ENCODE results near the gene DLG2.
"Not testable (repeated sequence)": the region's sequence is repeated elsewhere in the genome, so short reads cannot be mapped to it uniquely, and the experiment has no call there.

The DLG2 gene

DNA sequence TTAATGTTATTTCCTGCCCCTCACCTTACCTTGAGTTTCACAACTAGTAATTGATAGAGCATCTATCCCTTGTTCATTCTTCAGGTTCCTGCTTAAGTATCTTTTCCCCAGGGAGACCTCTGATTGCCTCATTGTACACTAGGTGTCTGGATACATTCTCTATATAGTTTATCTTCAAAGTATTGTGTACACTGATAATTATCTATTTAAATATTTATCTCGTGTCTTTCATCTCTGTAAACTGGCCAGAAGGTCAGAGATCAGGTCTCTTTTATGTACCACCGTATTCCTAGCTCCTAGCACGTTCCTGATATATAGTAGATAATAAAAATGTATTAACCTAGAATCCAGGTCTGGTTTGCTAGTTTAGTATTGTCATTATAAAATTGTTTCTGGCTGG is 7.6 kb upstream of the DLG2 start:
- DNase-seq = no peak

DNA sequence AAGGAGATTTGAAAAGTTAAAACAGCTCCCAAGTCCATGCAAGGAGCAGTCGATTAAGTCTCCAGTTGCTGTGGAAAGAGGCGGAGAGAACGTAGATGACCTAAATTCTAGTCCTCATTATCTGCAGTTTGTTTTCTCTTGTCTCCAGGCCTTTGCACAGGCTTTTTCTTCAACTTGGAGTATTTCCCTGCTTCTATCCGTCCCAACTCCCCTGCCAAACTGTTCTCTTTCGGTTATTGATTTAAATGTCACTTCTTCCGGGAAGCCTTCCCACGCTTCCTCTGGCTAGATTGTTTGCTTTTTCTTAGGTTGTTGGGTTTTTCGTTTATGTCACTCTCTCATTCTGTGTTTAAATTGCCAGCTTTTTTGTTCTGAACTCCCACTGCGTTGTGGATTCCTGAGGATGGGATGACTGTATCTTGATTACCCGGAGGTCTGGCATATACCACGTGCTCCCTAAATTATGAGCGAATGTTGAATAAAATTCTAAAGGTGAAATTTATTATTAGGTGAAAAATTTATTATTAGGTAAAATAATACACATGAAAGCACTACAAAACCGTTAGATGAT is 1.7 kb upstream of the DLG2 start:
- peak; percentile 47 to 57 for DNase-seq

DNA sequence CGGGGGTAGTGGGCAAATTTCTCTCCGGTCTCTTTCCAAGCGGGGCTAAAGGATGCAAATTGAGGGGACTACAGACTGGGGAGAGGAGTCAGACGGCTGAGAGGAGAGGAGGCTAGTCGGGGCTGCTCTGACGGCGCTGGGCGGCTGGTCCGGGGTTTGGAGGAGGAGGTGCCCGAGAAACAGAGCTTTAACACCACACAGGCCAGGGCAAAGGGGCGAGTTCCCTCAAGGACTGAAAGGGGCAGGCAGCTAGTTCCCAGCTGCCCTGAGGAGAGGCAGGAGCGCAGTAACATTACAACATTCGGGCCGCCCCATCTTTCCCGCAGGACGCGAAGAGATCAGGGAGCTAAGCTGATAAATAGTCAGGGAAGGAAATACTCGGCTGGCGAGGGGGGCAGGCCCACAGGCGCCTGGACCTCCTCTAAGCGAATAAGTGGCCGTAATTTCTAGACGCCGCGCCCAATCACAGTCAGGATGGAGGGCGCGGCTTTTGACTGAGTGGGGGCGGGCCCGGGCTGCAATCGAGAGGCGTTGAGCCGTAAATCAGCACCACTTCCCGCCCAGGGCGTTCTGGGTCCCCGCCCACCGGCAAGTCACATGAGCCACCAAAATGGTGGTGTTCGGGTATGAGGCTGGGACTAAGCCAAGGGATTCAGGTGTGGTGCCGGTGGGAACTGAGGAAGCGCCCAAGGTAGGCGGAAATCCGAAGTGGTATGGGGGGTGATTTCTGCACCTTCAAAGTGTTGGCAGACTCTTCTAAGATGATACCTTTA is 1.0 kb upstream of the DLG2 start, which contains the start of gene TMEM126B:
TSS of gene TMEM126B (plus strand) at position 596 of the 773 bp plus-strand sequence. CDS start at position 611, 15 bp downstream.
- peak; percentile 95 to 96 for DNase-seq

DNA sequence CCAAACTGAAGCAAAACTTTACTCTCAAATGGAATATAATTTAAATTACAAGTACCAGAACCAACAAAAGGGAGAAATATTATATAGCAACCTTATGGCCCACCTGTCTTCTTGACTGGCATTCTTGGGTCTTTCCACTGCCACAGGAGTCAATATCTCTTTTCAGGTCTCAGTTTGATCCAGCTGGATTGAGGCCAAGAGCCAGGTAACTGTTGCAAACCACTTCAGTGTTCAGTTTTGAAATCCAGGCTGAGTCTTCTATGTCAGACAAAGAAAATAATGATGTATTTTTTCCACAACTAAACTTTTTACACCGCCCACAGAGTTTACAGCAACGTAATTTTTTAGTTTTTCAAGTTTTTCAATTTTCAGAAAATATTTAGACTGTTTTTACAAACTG is 648 bp downstream of the DLG2 start:
- DNase-seq = peak; percentile 8 to 17

DNA sequence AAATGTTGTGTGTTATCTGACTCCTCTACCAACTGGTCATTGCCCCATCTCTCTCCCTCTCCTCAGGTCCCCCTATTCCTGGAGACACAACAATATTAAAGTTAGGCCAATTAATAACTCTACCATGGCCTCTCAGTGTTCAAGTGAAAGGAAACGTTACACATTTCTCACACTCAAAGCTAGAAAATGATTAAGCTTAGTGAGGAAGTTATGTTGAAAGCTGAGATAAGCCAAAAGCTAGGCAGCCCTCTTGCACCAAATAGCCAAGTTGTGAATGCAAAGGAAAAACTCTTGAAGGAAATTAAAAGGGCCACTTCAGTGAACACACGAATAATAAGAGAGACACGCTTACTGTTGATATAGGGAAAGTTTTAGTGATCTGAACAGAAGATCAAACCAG is 6.9 kb downstream of the DLG2 start:
- DNase-seq = no peak

DNA sequence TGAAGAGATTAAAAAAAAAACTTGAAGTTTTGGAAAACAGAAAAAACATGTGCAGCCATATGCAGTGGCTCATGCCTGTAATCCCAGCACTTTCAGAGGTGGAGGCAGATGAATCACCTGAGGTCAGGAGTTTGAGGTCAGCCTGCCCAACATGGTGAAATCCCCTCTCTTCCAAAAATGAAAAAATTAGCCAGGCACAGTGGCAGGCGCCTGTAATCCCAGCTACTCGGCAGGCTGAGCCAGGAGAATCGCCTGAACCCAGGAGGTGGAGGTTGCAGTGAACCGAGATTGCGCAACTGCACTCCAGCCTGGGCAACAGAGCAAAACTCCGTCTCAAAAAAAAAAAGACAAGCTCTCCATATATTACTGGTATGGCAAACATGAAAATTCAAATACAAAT is 7.6 kb downstream of the DLG2 start:
- DNase-seq = no peak

DNA sequence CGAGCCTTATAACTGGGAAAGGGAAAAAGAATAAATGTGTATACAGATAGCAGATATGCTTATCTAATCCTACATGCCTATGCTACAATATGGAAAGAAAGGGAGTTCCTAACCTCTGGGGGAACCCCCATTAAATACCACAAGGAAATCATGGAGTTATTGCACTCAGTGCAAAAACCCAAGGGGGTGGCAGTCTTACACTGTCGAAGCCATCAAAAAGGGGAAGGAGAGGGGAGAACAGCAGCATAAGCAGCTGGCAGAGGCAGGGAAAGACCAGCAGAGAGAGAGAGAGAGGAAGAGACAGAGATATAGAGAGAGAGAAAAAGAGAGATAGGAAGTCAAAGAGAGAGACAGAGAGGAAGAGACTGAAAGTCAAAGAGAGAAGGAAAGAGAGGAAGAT is 15.5 kb downstream of the DLG2 start:
- DNase-seq = not testable (repeated sequence)

DNA sequence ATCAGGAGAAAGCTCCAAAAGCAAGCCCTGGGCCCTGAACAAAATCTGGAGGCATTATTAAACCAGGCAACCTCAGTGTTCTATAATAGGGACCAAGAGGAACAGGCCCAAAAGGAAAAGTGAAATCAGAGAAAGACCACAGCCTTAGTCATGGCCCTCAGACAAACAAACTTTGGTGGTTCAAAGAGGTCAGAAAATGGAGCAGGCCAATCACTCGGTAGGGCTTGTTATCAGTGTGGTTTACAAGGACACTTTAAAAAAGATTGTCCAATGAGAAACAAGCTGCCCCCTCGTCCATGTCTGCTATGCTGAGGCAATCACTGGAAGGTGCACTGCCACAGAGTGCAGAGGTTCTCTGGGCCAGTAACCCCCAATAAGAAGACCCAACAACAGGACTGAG is 17.9 kb downstream of the DLG2 start:
- not testable (repeated sequence) for DNase-seq

DNA sequence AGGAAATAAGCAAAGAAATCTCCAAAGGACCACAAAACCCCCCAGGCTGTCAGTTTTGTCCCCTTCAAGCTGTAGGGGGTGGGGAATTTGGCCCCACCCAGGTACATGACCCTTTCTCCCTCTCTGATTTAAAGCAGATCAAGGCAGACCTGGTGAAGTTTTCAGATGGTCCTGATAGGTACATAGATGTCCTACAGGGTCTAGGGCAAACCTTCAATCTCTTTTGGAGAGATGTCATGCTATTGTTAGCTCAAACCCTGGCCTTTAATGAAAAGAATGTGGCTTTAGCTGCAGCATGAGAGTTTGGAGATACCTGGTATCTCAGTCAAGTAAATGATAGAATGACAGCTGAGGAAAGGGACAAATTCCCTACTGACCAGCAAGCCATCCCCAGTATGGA is 18.5 kb downstream of the DLG2 start:
- DNase-seq = not testable (repeated sequence)

DNA sequence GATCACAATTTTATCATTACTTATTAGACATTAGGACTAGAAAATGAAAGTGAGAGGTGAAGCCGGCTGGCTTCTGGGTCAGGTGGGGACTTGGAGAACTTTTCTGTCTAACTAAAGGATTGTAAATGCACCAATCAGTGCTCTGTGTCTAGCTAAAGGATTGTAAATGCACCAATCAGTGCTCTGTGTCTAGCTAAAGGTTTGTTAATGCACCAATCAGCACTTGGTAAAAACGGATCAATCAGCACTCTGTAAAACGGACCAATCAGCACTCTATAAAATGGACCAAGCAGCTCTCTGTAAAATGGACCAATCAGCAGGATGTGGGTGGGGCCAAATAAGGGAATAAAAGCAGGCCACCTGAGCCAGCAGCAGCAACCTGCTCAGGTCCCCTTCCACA is 20.9 kb downstream of the DLG2 start:
- not testable (repeated sequence) for DNase-seq

DNA sequence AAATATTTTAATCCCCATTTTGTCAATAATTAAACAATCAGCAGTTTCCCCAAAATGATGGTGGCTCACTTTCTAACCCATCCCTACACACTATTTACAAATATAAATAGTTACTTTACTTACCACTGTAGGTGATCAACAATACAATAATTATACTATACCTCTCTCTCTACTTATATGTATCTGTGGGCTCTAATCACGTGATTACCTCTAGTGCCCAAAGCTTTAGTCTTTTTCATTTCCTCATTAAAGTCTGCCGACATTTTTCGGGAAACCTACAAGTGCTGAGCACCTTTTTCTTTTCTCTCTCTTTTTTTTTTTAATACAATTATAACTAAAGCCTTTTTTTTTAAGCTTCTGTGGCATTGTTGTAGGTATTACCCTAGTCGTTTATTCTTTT is 23.9 kb downstream of the DLG2 start:
- no peak for DNase-seq

DNA sequence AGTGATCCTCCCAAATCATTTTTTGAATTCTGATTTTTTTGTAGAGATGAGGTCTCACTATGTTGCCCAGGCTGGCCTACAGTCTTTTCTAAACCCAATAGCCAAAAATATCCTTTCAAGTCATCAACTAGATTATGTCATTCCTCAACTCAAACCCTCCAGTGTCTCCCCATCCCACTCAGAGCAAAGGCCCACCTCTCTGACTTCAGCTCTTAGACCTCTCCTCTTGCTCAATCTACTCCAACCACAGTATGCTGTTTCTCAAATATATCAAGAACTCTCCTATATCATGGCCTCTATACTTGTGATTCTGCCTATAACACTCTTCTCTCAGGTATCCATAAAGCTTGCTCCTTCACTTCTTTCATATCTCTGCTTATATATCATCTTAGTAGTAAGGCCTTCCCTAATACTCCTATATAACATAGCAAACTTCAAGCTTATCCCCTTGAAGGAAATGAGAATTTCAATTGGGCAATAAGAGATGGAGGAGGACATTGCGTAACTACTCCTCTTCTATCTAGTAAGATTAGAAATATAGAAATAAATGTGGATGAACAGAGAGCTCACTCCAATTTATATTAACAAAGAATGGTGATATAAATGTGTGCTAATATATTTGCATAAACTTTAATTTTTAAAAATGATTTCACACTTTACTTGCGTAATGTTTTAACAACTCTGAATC is 24.5 kb downstream of the DLG2 start:
- DNase-seq = no peak

DNA sequence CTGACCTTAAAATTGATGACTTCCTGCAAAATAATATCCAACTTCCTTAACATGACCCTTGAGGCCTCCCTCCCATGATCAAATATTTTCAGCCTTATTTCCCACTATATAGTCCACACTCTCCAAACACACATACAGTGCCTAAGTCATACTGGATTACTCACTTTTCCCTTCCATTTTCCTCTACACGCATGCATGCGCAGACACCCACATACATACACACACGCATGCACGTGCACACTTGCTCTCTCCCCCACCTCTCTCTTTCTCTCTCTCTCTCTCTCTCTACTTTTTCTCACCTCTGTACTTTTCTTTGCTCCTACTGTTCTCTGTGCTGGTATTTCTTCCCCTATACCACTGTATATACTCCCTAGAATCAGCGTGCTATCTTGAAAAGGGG is 28.1 kb downstream of the DLG2 start:
- no peak for DNase-seq

DNA sequence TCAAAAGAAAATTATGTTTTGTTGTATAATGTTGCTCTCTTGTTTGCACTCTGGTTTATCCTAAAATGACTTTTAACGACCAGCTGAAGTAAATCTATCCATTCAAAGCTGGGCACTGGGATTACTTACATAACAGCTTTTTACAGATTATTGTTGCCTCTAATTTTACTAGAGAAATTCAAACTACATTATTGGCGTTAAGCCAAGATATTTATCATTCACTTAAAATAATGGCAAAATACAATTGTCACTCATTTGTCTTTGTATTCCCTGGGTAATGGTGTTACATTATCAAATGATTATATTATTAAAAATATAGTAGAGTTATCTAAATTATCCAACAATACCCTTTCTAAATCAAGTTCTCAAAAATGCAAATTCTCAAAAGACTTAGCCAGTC is 30.3 kb downstream of the DLG2 start:
- no peak for DNase-seq

DNA sequence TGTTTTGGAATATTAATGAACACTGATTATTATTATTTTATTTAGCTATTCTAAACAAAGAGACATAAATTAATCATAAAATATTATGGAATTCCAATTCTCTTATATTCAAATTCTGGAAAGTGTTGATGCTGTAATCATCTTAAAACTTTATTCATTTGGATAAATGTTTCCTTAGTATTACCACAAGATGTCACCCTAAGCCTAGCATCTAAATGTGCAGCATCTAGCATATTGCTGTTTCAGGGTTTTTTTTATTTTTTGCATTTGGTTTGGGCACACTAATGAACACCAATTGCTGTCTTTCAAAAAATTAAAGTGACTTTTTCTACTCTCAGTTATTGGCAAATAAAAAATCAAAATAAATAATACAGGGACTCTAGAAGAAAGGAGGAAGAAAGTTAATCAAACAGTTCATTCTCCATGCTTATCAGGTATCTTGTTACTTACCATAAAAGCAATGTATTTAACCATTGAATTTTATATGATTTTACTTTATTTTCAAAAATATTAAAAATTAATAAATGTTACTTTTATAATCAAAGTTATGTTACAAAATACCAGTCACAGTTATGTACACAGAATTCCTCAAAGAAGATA is 31.8 kb downstream of the DLG2 start:
- DNase-seq = peak in 1 of 2 donors; percentile 4

DNA sequence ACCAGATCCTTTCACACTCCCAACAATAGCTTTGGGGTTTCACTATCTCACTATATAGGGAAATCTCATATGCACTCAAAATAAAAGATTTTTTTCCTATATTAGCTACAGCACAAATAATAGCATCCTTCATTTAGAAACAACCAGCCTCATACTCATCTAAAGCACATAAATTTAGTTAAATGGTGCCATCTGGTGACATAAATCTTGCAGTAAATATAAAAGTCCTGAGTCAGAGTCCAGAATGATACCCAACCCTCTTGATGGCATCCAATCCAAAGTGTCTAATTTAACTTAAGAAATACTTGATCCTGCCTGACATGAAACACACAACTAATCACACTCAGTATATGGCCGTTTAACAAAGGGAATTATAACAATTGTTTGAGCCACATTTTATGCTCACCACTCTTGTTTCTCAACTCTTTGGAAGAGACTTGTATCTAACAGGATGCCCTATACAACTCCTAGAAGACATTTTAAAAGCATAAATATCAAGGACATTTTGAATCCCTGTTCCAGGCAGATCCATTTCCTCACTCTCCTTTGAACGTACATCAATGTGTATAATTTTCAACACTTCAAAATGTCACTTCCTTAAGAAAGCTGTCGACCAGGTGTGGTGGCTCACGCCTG is 36.2 kb downstream of the DLG2 start:
- DNase-seq = no peak

DNA sequence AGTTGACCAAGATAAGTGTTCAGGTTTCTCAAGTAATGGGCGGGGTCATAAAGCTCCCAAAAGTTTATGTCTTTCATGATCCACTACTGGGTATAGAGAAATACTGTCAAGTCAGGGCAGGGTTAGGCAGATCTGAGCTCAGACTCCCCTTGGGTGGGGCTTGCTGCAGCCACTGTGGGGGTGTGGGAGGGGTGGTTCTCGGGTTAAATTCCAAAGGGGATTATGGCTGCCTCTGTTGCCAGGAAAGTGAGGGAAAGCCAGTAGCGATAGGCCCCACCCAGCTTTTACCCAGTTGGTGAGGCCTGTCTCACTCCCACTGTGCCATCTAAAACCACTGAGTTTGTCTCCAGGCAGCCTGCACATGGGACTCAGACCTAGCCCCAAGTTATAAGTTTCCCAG is 37.8 kb downstream of the DLG2 start:
- DNase-seq = no peak

DNA sequence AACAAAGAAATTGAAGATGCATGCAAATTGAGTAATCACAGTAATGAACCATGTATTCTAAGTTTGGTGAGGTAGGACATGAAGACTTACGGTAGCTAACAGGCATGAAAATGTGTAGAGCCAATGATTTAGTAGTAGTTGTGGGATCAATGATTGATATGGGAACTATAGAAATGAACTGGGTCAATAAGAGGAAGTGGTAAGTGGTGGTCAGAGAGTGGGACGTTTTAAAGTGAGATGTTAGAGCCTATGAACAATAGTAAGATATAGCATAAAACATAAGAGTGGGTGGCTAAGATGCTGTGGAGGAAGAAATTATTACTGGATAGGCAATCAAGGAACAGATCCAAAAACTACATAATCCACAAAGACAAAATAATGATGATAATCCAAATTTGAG is 45.0 kb downstream of the DLG2 start:
- DNase-seq = no peak

DNA sequence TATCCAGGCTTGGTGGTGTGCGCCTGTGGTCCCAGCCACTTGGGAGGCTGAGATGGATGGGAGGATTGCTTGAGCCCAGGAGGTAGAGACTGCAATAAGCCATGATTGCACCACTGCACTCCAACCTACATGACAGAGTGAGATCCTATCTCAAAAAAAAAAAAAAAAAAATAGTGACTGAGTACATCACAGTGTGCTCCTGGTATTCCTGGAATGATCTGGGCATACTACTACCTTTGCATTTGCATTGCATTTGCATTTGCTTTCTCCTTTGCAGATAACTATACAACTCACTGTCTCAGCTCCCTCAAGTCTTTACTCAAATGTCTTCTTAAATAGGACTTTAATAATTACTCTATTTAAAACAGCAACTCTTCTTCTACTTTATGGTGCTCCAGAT is 51.8 kb downstream of the DLG2 start:
- DNase-seq = no peak

DNA sequence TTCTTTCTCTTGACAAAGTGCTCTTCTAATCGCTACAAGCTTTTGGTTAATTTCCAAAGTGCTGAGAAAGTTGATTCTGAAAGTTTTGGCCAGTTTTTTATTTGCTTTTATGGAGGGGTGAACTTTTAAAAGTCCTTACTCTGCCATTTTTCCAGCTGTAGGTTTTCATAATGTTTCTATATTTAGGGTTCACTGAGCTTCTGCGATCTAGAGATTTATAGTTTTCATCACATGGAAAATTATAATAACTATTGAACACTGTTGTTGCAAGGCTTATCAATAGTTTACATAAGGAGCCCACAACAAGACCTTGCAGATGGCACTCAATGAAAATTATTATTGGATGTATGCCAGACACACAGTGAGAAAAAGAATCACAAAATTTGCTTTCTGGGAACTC is 55.1 kb downstream of the DLG2 start:
- no peak for DNase-seq

DNA sequence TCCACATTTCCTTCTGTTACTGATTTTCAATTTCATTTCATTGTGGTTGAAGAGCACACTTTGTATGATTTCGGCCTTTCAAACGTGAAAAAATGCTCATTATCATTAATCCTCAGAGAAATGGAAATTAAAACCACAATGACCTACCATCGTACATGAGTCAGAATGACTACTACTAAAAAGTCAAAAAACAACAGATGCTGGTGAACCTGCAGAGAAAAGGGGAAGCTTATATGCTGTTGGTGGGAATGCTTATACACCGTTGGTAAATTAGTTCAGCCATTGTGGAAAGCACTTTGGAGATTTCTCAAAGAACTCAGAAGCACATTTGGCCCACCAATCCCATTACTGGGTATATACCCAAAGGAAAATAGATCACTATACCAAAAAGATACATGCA is 57.6 kb downstream of the DLG2 start:
- no peak for DNase-seq

DNA sequence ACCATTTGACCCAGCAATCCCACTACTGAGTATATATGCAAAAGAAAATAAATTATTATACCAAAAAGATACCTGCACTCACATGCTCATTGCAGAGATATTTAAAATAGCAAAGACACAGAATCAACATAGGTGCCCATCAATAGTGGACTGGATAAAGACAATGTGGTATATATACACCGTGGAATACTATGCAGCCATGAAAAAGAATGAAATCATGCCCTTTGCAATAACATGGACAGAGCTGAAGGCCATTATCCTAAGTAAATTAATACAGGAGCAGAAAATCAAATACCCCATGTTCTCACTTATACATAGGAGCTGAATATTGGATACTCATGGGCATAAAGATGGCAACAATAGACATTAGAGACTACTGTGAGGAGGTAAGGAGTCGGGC is 68.7 kb downstream of the DLG2 start:
- DNase-seq = no peak

DNA sequence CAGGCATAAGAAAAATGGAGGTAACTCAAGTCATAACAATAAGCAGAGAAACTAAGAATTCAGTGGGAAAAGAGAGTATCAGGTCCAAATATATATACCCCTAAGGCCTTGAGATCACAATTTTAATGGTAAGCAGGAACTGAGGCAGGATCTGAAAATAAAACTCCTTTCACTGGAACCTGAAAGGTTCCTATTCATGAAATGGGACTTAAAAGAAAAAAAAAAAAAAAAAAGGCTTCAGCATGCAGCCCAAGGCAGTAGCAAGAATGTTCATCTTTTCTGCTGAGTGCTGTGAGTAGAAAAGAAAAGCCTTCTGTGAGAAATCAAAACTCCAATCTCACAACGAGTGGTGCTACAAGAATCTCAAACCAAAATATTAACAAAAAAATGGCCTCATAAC is 75.3 kb downstream of the DLG2 start:
- DNase-seq = no peak
